Activated CD4-positive, alpha-beta T cell treated with anti-CD3 and anti-CD28 coated beads, Interleukin-2, amount 50 U/mL, for 24 hours (primary cell): ENCODE measurements around the gene ARL14.

Source experiments
- DNase-seq, 2 donors: peaks; one replicate each; pipeline ENCODE4 v3.0.0-alpha.2; 2020; ENCODE audit warnings: low read depth in 1 of 2, low spot score in 1 of 2

Gene ARL14

GRCh38 chr3:160676547-160677303 lies at the start of gene ARL14:
TSS of gene ARL14 (plus strand) at chr3:160677160. CDS start at chr3:160677347, 187 bp downstream.
- DNase-seq: no peak

- DNase-seq: no peak
Measured at GRCh38 chr3:160629491-160629890, 47.5 kb upstream of the ARL14 start.

GRCh38 chr3:160633361-160634083 lies 43.4 kb upstream of the ARL14 start:
- DNase-seq: no peak

- no peak for DNase-seq
Measured at GRCh38 chr3:160635213-160635612, 41.7 kb upstream of the ARL14 start.

- no peak for DNase-seq
Measured at GRCh38 chr3:160637086-160637485, 39.9 kb upstream of the ARL14 start.

GRCh38 chr3:160638184-160638583 lies 38.8 kb upstream of the ARL14 start:
- DNase-seq: no peak

GRCh38 chr3:160641665-160642309 lies 35.2 kb upstream of the ARL14 start:
- DNase-seq: no peak

GRCh38 chr3:160643994-160644393 lies 33.0 kb upstream of the ARL14 start:
- no peak for DNase-seq

- no peak for DNase-seq
Measured at GRCh38 chr3:160644491-160644890, 32.5 kb upstream of the ARL14 start.

- no peak for DNase-seq
Measured at GRCh38 chr3:160648701-160649100, 28.3 kb upstream of the ARL14 start.

- no peak for DNase-seq
Measured at GRCh38 chr3:160649596-160649995, 27.4 kb upstream of the ARL14 start.

- no peak for DNase-seq
Measured at GRCh38 chr3:160653512-160653911, 23.4 kb upstream of the ARL14 start.

- no peak for DNase-seq
Measured at GRCh38 chr3:160660902-160661301, 16.1 kb upstream of the ARL14 start.

GRCh38 chr3:160661660-160662059 lies 15.3 kb upstream of the ARL14 start:
- DNase-seq: no peak

- no peak for DNase-seq
Measured at GRCh38 chr3:160665231-160665630, 11.7 kb upstream of the ARL14 start.

- no peak for DNase-seq
Measured at GRCh38 chr3:160665784-160666526, 11.0 kb upstream of the ARL14 start.

- DNase-seq: no peak
Measured at GRCh38 chr3:160667452-160667851, 9.5 kb upstream of the ARL14 start.

GRCh38 chr3:160668454-160668853 lies 8.5 kb upstream of the ARL14 start:
- no peak for DNase-seq

GRCh38 chr3:160671231-160671630 lies 5.7 kb upstream of the ARL14 start:
- DNase-seq: no peak

- DNase-seq: no peak
Measured at GRCh38 chr3:160671995-160672394, 5.0 kb upstream of the ARL14 start.

GRCh38 chr3:160673188-160673587 lies 3.8 kb upstream of the ARL14 start:
- no peak for DNase-seq
